ENCODE results near the gene NEB. TPM values are rescaled to one million over a fixed set of nuclear protein-coding genes. Genes with fewer than 3 reads are reported as not detected.
"Not testable (repeated sequence)": the region's sequence is repeated elsewhere in the genome, so short reads cannot be mapped to it uniquely, and the experiment has no call there.

NEB gene
- total RNA-seq, 1 donor from 2014 or later = 0.83 TPM

DNA sequence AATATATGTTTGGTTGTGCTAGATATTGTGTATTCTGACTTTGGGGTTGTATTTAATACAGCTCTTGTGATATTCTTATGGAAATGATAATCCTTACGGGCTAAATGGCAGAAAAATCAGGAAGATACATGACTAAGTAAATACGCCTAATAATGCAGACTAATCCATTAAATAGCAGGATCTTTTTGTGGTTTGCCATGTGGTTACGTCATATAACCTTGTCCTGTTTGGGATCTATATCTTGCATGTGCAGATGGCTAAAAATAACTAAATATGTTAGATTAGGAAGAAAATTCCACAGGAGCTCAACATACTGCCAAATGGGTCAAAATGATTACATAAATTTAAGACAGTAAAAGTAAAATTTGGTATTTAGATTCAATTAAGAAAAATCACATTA lies 83.0 kb downstream of the NEB start:
- H3K27ac ChIP-seq = no peak overlapping the region
- H3K4me1 ChIP-seq = no peaks in the 10 kb centered on the region
- no peaks in the 10 kb centered on the region for H3K36me3 ChIP-seq
- peaks cover 8% of the 10 kb centered on the region for H3K9me3 ChIP-seq
- no peaks in the 10 kb centered on the region for H3K27me3 ChIP-seq (ENCODE audit: low read depth)
- DNase-seq (no peak), ATAC-seq (no peak)
- no peak overlapping the region for H3K4me3 ChIP-seq
- TF ChIP-seq, protein P1, sequence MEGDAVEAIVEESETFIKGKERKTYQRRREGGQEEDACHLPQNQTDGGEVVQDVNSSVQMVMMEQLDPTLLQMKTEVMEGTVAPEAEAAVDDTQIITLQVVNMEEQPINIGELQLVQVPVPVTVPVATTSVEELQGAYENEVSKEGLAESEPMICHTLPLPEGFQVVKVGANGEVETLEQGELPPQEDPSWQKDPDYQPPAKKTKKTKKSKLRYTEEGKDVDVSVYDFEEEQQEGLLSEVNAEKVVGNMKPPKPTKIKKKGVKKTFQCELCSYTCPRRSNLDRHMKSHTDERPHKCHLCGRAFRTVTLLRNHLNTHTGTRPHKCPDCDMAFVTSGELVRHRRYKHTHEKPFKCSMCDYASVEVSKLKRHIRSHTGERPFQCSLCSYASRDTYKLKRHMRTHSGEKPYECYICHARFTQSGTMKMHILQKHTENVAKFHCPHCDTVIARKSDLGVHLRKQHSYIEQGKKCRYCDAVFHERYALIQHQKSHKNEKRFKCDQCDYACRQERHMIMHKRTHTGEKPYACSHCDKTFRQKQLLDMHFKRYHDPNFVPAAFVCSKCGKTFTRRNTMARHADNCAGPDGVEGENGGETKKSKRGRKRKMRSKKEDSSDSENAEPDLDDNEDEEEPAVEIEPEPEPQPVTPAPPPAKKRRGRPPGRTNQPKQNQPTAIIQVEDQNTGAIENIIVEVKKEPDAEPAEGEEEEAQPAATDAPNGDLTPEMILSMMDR (IDR thresholded peaks at IDR 0.05) = no peak
- intact Hi-C loops (cut with DNase I) = no loop called here

DNA sequence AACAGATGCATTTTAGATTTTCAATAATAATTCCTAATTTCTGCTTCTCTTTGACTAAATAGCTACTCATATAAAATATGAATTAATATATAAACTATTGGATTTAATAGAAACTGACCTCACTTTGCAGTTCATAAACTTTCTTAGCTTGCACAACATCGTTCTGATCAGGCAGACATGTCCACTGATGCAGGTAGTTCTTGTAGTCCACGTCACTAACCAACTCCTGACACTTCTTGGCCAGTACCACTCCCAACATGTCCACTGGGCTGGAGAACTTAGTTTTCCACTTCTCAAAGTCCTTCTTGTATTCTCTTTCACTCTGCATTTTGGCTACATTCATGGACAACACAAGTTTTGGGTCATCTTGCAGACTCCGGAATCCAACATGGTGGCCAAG lies 83.8 kb downstream of the NEB start:
- H3K27ac ChIP-seq = no peak overlapping the region
- no peaks in the 10 kb centered on the region for H3K36me3 ChIP-seq
- no peaks in the 10 kb centered on the region for H3K4me1 ChIP-seq
- H3K27me3 ChIP-seq (ENCODE audit: low read depth) = no peaks in the 10 kb centered on the region
- H3K4me3 ChIP-seq = no peak overlapping the region
- DNase-seq = no peak
- peaks cover 8% of the 10 kb centered on the region for H3K9me3 ChIP-seq
- intact Hi-C loops (cut with DNase I) = no loop called here
- TF ChIP-seq, protein P1 (IDR thresholded peaks at IDR 0.05) = no peak
- no peak for ATAC-seq

DNA sequence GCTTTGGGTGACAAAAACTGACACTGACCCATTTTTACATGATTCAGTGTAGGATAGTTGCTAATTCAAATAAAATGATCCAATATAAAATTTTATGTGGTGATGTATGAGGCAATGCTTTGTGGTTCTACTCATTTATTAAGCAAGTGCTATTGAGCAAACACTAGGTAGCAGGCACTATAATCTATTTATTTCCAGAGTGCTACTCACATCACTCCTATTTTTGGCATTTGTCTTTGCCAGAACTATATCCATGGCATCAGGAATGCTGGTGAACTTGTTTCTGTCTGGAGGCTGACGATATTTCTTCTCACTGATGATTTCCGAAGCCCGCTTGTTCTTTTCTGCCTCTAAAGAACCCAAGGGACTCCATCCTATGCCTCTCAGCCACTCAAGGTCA lies 84.3 kb downstream of the NEB start:
- Histone ChIP-seq H3K36me3 (no peaks in the 10 kb centered on the region), H3K4me1 (no peaks in the 10 kb centered on the region), H3K27ac (no peak overlapping the region), H3K4me3 (no peak overlapping the region), H3K27me3 (ENCODE audit: low read depth) (no peaks in the 10 kb centered on the region), H3K9me3 (peaks cover 8% of the 10 kb centered on the region)
- TF ChIP-seq, protein P1 (IDR thresholded peaks at IDR 0.05) = no peak
- DNase-seq = no peak
- intact Hi-C loops (cut with DNase I) = no loop called here
- ATAC-seq = no peak

DNA sequence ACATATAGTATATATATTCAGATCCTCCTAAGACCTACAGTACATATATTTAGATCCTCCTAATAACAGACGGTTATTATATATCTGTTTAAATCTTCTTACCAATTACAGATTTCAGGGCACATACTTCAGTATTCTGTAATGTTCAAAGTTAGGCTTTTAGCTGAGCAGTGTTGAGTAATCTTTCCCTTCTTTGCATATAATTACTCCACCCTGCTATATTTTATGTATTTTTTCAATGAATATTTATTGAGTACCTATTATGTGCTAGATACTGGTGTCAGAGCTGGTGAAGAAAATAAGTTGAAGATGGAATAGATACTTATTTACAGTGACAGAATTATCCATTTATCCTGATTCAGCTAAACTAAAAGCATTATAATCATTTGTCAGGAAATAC lies 84.9 kb downstream of the NEB start:
- H3K36me3 ChIP-seq = no peaks in the 10 kb centered on the region
- intact Hi-C loops (cut with DNase I) = no loop called here
- peaks cover 8% of the 10 kb centered on the region for H3K9me3 ChIP-seq
- no peaks in the 10 kb centered on the region for H3K4me1 ChIP-seq
- DNase-seq = no peak
- no peak overlapping the region for H3K27ac ChIP-seq
- TF ChIP-seq, protein P1 (IDR thresholded peaks at IDR 0.05) = no peak
- no peak overlapping the region for H3K4me3 ChIP-seq
- ATAC-seq = no peak
- no peaks in the 10 kb centered on the region for H3K27me3 ChIP-seq (ENCODE audit: low read depth)

DNA sequence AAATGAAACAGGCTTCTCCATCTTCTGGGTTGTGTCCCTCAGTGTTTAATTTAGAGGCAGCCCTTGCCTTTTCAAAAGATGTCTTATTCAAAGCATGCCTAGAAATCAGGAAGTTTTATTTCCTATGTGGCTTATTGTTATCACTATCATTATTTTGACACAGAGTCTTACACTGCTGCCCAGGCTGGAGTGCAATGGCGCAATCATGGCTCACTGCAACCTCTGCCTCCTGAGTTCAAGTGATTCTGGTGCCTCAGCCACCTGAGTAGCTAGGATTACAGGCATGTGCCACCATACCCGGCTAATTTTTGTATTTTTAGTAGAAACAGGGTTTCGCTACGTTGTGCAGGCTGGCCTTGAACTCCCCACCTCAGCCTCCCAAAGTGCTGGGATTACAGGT lies 87.8 kb downstream of the NEB start:
- intact Hi-C loops (cut with DNase I); H3K4me3 ChIP-seq; H3K4me1 ChIP-seq; ATAC-seq; H3K27ac ChIP-seq; H3K27me3 ChIP-seq (ENCODE audit: low read depth); H3K36me3 ChIP-seq; DNase-seq; H3K9me3 ChIP-seq: not testable (repeated sequence)

DNA sequence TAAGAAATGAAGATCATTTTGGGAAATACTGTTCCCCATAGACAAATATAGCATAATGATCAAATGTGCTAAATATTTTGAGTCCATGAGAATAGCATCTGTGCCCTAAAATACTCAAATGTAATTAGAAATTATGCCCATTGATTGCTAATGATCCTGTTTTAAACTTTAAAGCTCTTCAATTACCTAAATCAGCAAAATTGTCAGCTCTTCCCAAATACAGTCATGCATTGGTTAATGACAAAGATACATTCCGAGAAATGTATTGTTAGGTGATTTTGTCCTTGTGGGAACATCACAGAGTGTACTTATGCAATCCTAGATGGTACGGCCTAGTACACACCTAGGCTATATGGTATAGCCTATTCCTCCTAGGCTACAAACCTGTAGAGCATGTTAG lies 89.7 kb downstream of the NEB start:
- Histone ChIP-seq H3K4me3 (no peak overlapping the region), H3K27ac (no peak overlapping the region), H3K27me3 (ENCODE audit: low read depth) (no peaks in the 10 kb centered on the region), H3K36me3 (no peaks in the 10 kb centered on the region), H3K4me1 (no peaks in the 10 kb centered on the region), H3K9me3 (peaks cover 8% of the 10 kb centered on the region)
- ATAC-seq (no peak), DNase-seq (no peak)
- intact Hi-C loops (cut with DNase I) = no loop called here
- TF ChIP-seq, protein P1 (IDR thresholded peaks at IDR 0.05) = no peak

DNA sequence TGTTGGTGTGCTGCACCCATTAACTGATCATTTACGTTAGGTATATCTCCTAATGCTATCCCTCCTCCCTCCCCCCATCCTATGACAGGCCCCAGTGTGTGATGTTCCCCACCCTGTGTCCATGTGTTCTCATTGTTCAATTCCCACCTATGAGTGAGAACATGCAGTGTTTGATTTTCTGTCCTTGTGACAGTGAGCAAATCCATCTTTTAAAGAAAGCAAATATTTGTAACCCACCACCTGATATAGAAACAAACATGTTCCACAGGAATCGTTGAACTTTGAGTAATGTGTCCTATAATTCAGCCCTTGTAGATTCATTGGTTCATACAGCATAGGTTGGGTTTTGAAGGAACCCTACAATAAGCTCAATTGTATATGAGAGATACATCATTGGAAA lies 92.4 kb downstream of the NEB start:
- H3K4me1 ChIP-seq = peaks cover 21% of the 10 kb centered on the region
- ATAC-seq; H3K4me3 ChIP-seq; H3K36me3 ChIP-seq; H3K9me3 ChIP-seq; DNase-seq; H3K27me3 ChIP-seq (ENCODE audit: low read depth); H3K27ac ChIP-seq; intact Hi-C loops (cut with DNase I): not testable (repeated sequence)

All from lower lobe of right lung (tissue), 2 donors.